ENCODE results near the gene TSC2. TPM values are rescaled to one million over a fixed set of nuclear protein-coding genes. Genes with fewer than 3 reads are reported as not detected.

TSC2 gene
- polyA plus RNA-seq, 1 donor from 2014 or later: 69.2 TPM

DNA sequence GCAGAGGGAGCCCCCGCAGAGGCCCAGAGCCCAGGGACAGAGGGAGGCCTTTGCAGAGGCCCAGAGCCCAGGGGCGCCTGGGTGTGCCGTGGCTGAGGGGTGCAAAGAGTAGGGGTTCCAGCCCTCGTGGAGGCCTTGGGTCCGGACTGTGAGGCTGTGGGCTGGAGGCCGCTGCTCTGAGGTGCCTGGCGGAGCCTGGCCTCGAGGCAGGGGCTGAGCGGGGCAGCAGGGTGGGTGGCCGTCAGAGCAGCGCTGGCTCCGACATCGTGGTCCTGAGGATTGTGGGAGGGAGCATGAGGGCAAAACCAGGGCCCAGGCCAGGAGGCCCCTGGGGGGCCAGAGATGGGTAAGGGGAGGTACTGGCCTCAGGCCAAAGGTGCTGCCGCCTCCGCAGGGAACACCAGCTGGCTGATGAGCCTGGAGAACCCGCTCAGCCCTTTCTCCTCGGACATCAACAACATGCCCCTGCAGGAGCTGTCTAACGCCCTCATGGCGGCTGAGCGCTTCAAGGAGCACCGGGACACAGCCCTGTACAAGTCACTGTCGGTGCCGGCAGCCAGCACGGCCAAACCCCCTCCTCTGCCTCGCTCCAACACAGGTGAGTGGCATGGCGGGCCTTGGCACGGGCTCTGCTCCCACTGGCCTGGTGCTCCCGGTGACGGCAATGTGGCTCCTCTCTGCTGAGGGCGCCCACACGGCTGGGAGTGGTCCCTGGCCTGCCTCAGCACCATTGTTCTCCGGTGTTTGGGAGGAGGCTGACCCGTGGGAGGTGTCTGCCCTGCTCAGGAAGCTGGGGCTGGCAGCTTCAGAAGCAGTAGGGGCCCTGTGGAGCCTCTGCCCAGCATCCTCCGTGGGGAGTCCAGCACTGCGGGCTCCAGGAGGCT lies 33.7 kb downstream of the TSC2 start:
- TF ChIP-seq EP300 (conservative IDR thresholded peaks at IDR 0.05; ENCODE audit: poor library complexity, severe bottlenecking) (no peak), MXI1 (conservative IDR thresholded peaks at IDR 0.05; ENCODE audit: poor library complexity, severe bottlenecking) (no peak), EZH2 (IDR thresholded peaks at IDR 0.05; ENCODE audit: borderline replicate concordance, insufficient read depth, low read length, poor library complexity, severe bottlenecking) (no peak)
- TF ChIP-seq, protein P1, sequence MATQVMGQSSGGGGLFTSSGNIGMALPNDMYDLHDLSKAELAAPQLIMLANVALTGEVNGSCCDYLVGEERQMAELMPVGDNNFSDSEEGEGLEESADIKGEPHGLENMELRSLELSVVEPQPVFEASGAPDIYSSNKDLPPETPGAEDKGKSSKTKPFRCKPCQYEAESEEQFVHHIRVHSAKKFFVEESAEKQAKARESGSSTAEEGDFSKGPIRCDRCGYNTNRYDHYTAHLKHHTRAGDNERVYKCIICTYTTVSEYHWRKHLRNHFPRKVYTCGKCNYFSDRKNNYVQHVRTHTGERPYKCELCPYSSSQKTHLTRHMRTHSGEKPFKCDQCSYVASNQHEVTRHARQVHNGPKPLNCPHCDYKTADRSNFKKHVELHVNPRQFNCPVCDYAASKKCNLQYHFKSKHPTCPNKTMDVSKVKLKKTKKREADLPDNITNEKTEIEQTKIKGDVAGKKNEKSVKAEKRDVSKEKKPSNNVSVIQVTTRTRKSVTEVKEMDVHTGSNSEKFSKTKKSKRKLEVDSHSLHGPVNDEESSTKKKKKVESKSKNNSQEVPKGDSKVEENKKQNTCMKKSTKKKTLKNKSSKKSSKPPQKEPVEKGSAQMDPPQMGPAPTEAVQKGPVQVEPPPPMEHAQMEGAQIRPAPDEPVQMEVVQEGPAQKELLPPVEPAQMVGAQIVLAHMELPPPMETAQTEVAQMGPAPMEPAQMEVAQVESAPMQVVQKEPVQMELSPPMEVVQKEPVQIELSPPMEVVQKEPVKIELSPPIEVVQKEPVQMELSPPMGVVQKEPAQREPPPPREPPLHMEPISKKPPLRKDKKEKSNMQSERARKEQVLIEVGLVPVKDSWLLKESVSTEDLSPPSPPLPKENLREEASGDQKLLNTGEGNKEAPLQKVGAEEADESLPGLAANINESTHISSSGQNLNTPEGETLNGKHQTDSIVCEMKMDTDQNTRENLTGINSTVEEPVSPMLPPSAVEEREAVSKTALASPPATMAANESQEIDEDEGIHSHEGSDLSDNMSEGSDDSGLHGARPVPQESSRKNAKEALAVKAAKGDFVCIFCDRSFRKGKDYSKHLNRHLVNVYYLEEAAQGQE (IDR thresholded peaks at IDR 0.05; ENCODE audit: borderline replicate concordance): no peak
- H3K36me3 ChIP-seq (ENCODE audit: insufficient read depth, low read length): no peaks in the 10 kb centered on the region

DNA sequence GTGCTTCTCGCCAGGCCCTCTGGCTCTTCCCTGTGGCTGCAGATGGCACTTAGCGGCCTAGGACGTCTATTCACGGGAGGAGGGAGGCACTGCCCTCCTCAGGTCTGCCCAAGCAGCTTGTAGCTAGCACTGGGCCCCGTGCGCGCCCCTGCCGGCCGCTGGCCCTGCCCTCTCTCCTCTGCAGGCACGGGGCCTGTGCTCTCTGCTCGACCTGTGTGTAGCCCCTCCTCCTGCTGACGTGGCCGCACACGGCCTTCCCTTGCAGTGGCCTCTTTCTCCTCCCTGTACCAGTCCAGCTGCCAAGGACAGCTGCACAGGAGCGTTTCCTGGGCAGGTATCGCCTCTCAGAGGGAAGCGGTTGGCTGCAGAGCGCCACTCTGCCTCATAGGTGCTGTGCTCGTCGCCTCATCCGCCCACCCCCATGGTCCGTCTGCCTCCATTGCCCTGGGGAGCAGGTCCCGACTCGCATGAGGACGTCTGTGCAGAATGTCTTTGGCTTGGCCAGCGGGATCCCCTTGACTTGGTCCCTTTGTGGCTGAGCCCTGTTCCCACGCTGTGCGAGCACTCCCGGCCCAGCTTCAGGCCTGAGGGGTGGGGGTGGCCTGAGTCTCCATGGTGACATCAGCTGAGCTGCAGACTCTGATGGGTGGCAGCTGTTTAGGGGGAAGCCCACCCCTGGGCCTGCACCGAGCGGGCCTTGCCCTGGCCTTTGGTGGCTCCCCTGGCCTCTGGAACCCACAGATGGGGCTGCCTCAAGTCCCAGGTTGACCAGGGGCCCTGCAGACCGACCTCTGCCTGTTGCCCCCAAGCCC lies 34.6 kb downstream of the TSC2 start:
- TF ChIP-seq, protein P1 (IDR thresholded peaks at IDR 0.05; ENCODE audit: borderline replicate concordance): no peak
- TF ChIP-seq RAD21 (conservative IDR thresholded peaks at IDR 0.05) (no peak), TAF1 (IDR thresholded peaks at IDR 0.05; ENCODE audit: low read depth) (no peak)
- Histone ChIP-seq H3K27me3 (ENCODE audit: insufficient read depth, low read depth, low read length) (no peaks in the 10 kb centered on the region), H3F3A (ENCODE audit: insufficient read depth, low read length, poor library complexity, severe bottlenecking) (no peaks in the 10 kb centered on the region), H3K4me2 (ENCODE audit: low read length) (no peak overlapping the region), H3K27ac (ENCODE audit: low read length) (no peak overlapping the region), H3K9ac (ENCODE audit: low read length) (no peak overlapping the region), H3K36me3 (ENCODE audit: insufficient read depth, low read length) (no peaks in the 10 kb centered on the region), H3K4me3 (ENCODE audit: low read length) (no peak overlapping the region), H2AFZ (ENCODE audit: low read depth, low read length) (no peak overlapping the region), H3K9me2 (ENCODE audit: insufficient read depth, low read length) (no peaks in the 10 kb centered on the region), H4K20me1 (ENCODE audit: insufficient read depth) (no peaks in the 10 kb centered on the region), H3K9me3 (ENCODE audit: low read length) (no peaks in the 10 kb centered on the region), H3K79me2 (replicated peaks; ENCODE audit: insufficient read depth, low read length) (no peaks in the 10 kb centered on the region)

More for the DNA sequence above, 33.7 kb downstream of the TSC2 start:
- no peaks in the 10 kb centered on the region for H3K27me3 ChIP-seq (ENCODE audit: insufficient read depth, low read depth, low read length)
- H3K9me3 ChIP-seq (ENCODE audit: low read length): no peaks in the 10 kb centered on the region
- H3K9me2 ChIP-seq (ENCODE audit: insufficient read depth, low read length): no peaks in the 10 kb centered on the region
- no peak overlapping the region for H2AFZ ChIP-seq (ENCODE audit: low read depth, low read length)
- H3K27ac ChIP-seq (ENCODE audit: low read length): no peak overlapping the region
- no peaks in the 10 kb centered on the region for H3F3A ChIP-seq (ENCODE audit: insufficient read depth, low read length, poor library complexity, severe bottlenecking)
- no peaks in the 10 kb centered on the region for H3K79me2 ChIP-seq (replicated peaks; ENCODE audit: insufficient read depth, low read length)
- H3K9ac ChIP-seq (ENCODE audit: low read length): no peak overlapping the region
- H3K4me3 ChIP-seq (ENCODE audit: low read length): no peak overlapping the region
- no peaks in the 10 kb centered on the region for H4K20me1 ChIP-seq (ENCODE audit: insufficient read depth)
- H3K4me2 ChIP-seq (ENCODE audit: low read length): no peak overlapping the region
